GM12891 (cell line): ENCODE measurements around the gene SLC44A5.

Experiments used
- PAX5 ChIP-seq: IDR thresholded peaks from 2 replicates; pipeline ENCODE4 v1.6.1; 2011; ENCODE audit warnings: low read length, moderate library complexity, mild to moderate bottlenecking; ENCODE audit not compliant: insufficient read depth, severe bottlenecking
- POLR2A ChIP-seq: IDR thresholded peaks from 2 replicates; pipeline ENCODE4 v1.6.1; 2011; ENCODE audit warnings: low read depth, low read length, control low read depth
- POLR2AphosphoS5 ChIP-seq: IDR thresholded peaks from 2 replicates; pipeline ENCODE4 v1.6.1; 2011; ENCODE audit warnings: low read depth, low read length, control low read depth
- POU2F2 ChIP-seq: IDR thresholded peaks from 2 replicates; pipeline ENCODE4 v1.6.1; 2011; ENCODE audit warnings: low read depth, mild to moderate bottlenecking, control low read depth, low read length, moderate library complexity
- SPI1 ChIP-seq: IDR thresholded peaks from 2 replicates; pipeline ENCODE4 v1.6.1; 2011; ENCODE audit warnings: low read depth, low read length, control low read depth
- TAF1 ChIP-seq: IDR thresholded peaks from 2 replicates; pipeline ENCODE4 v1.6.1; 2011; ENCODE audit warnings: low read depth, low read length, control low read depth

DNA sequence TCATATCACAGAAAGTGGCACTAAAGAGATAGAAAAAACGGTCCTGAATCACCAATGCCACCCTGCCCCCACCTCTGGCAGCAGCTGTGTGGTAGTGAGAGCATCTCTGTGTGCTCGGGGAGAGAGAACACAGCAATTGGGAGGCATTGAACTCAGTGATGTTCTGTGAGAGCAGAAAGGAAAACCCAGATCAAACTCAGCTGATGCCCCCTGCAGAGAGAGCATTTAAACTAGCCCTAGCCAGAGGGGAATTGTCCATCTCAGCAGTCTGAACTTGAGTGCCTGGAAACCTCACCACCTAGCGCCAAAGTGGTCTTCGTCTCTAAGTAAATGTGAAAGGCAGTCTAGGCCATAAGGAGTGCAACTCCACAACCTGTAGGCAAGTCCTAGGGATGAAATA lies 21.3 kb downstream of the SLC44A5 start:
- no peak for TF ChIP-seq PAX5
- TF ChIP-seq POLR2AphosphoS5, result no peak
- no peak for TF ChIP-seq POLR2A
- TF ChIP-seq POU2F2, result no peak
- TF ChIP-seq TAF1, result no peak
- no peak for TF ChIP-seq SPI1
